HepG2 (cell line): Measurements from ENCODE around the gene PLCB2.

Experiments
- NFKB2 ChIP-seq: sonication (generic); formaldehyde crosslinking; IDR thresholded peaks from 2 replicates; pipeline ENCODE4 v1.4.0; 2020; ENCODE audit warnings: missing genetic modification reagents, borderline replicate concordance
- SPEN ChIP-seq: sonication (generic); formaldehyde crosslinking; IDR thresholded peaks from 2 replicates; pipeline ENCODE4 v1.5.1; 2020; ENCODE audit warnings: low read depth, mild to moderate bottlenecking, missing genetic modification reagents

GRCh38 chr15:40357246-40357645 is 49.5 kb upstream of the PLCB2 start:
- TF ChIP-seq SPEN (no peak), NFKB2 (no peak)
